Measurements from ENCODE around the gene TMEM154. TPM values are rescaled to one million over a fixed set of nuclear protein-coding genes. Genes with fewer than 3 reads are reported as not detected.

The TMEM154 gene
- polyA plus RNA-seq, 3 donors: 24.7 to 157 (median 117) TPM

GRCh38 chr4:152719801-152720556 lies 40.2 kb upstream of the TMEM154 start:
- no peaks in the 10 kb centered on the region for H3K36me3 ChIP-seq (replicated peaks in 1 of 2; ENCODE audit: control insufficient read depth in 1 of 2, insufficient read depth in 2 of 2, low read length in 2 of 2)
- H2AFZ ChIP-seq (ENCODE audit: insufficient read depth, low read depth, low read length, poor library complexity, severe bottlenecking): no peak overlapping the region
- no peak overlapping the region for H3K27ac ChIP-seq (ENCODE audit: low read depth in 1 of 2, low read length in 2 of 2)
- intact Hi-C loops (cut with micrococcal nuclease): no loop called here
- no peaks in the 10 kb centered on the region for H4K20me1 ChIP-seq (ENCODE audit: insufficient read depth, low read length)
- no peaks in the 10 kb centered on the region for H3K27me3 ChIP-seq (ENCODE audit: control insufficient read depth in 2 of 2, insufficient read depth in 2 of 2, low read length in 2 of 2)
- peaks cover 8% of the 10 kb centered on the region for H3K4me1 Mint-ChIP-seq
- H3K36me3 Mint-ChIP-seq: peaks cover 0 to 5% of the 10 kb centered on the region in 2 donors
- no peak overlapping the region for H3K4me3 ChIP-seq (replicated peaks in 1 of 3; ENCODE audit: low read depth in 2 of 3, low read length in 3 of 3)
- peaks cover 0 to 4% (median 2%) of the 10 kb centered on the region in 3 donors for H3K27me3 Mint-ChIP-seq (ENCODE audit: low read depth in 3 of 3)
- no peak for TF ChIP-seq CTCF (IDR thresholded peaks at IDR 0.05)
- peaks cover 0 to 3% of the 10 kb centered on the region in 2 donors for H3K4me1 ChIP-seq (ENCODE audit: control insufficient read depth in 1 of 2, insufficient read depth in 2 of 2, low read length in 2 of 2)
- no peak overlapping the region for H3K4me2 ChIP-seq (replicated peaks; ENCODE audit: extremely low read depth, low read length, poor library complexity, severe bottlenecking)
- peaks cover 7 to 11% of the 10 kb centered on the region in 2 donors for H3K9me3 ChIP-seq (replicated peaks in 1 of 2; ENCODE audit: control insufficient read depth in 1 of 2, insufficient read depth in 1 of 2, low read length in 2 of 2)
- WGBS (ENCODE audit: insufficient coverage): 95% methylated on average over 19 of the region's 24 CpGs
- no peak for DNase-seq
- no peak overlapping the region for H3K27ac Mint-ChIP-seq
- H3K9ac ChIP-seq (ENCODE audit: insufficient read depth, low read length, poor library complexity, severe bottlenecking): no peak overlapping the region
- no peaks in the 10 kb centered on the region for H3K79me2 ChIP-seq (ENCODE audit: insufficient read depth, low read length)
- H3K9me3 Mint-ChIP-seq: peaks cover 8 to 15% (median 12%) of the 10 kb centered on the region in 7 donors
- no peak overlapping the region for H3K4me3 Mint-ChIP-seq

- no peak for DNase-seq
- no CpG with 5 or more reads among the region's 1 CpG for WGBS (ENCODE audit: insufficient coverage)
- no peak for TF ChIP-seq CTCF (IDR thresholded peaks at IDR 0.05)
- Histone ChIP-seq H3K27me3 (ENCODE audit: control insufficient read depth in 2 of 2, insufficient read depth in 2 of 2, low read length in 2 of 2) (no peaks in the 10 kb centered on the region), H3K4me1 (ENCODE audit: control insufficient read depth in 1 of 2, insufficient read depth in 2 of 2, low read length in 2 of 2) (no peaks in the 10 kb centered on the region), H4K20me1 (ENCODE audit: insufficient read depth, low read length) (no peaks in the 10 kb centered on the region), H3K36me3 (replicated peaks in 1 of 2; ENCODE audit: control insufficient read depth in 1 of 2, insufficient read depth in 2 of 2, low read length in 2 of 2) (no peaks in the 10 kb centered on the region), H3K9me3 (replicated peaks in 1 of 2; ENCODE audit: control insufficient read depth in 1 of 2, insufficient read depth in 1 of 2, low read length in 2 of 2) (peaks cover 11 to 13% of the 10 kb centered on the region in 2 donors), H3K79me2 (ENCODE audit: insufficient read depth, low read length) (no peaks in the 10 kb centered on the region), H3K9ac (ENCODE audit: insufficient read depth, low read length, poor library complexity, severe bottlenecking) (no peak overlapping the region), H3K4me2 (replicated peaks; ENCODE audit: extremely low read depth, low read length, poor library complexity, severe bottlenecking) (no peak overlapping the region), H2AFZ (ENCODE audit: insufficient read depth, low read depth, low read length, poor library complexity, severe bottlenecking) (no peak overlapping the region), H3K4me3 (replicated peaks in 1 of 3; ENCODE audit: low read depth in 2 of 3, low read length in 3 of 3) (no peak overlapping the region), H3K27ac (ENCODE audit: low read depth in 1 of 2, low read length in 2 of 2) (no peak overlapping the region)
- intact Hi-C loops (cut with micrococcal nuclease): no loop called here
- peaks cover 0 to 4% (median 2%) of the 10 kb centered on the region in 3 donors for H3K27me3 Mint-ChIP-seq (ENCODE audit: low read depth in 3 of 3)
- no peak overlapping the region for H3K27ac Mint-ChIP-seq
- H3K4me1 Mint-ChIP-seq: peaks cover 4% of the 10 kb centered on the region
- peaks cover 0 to 5% of the 10 kb centered on the region in 2 donors for H3K36me3 Mint-ChIP-seq
- no peak overlapping the region for H3K4me3 Mint-ChIP-seq
- peaks cover 8 to 18% (median 12%) of the 10 kb centered on the region in 7 donors for H3K9me3 Mint-ChIP-seq
These were observed 39.5 kb upstream of the TMEM154 start for GRCh38 chr4:152719291-152719690.
